Endothelial cell of umbilical vein (primary cell): Measurements from ENCODE around the gene SHCBP1.

Experiments used
- EZH2 ChIP-seq: IDR thresholded peaks from 2 replicates; pipeline ENCODE4 v1.6.1; 2012; ENCODE audit warnings: borderline replicate concordance, low read depth, mild to moderate bottlenecking, moderate library complexity, low read length, inconsistent platforms; ENCODE audit not compliant: severe bottlenecking
- JUN ChIP-seq: IDR thresholded peaks from 2 replicates; pipeline ENCODE4 v1.6.1; 2011; ENCODE audit warnings: borderline replicate concordance, low read depth; ENCODE audit not compliant: insufficient read length, insufficient read depth
- MYC ChIP-seq: IDR thresholded peaks from one replicate; pipeline ENCODE4 v1.6.1; 2011; ENCODE audit warnings: mild to moderate bottlenecking, low read depth, low read length
- POLR2A ChIP-seq: IDR thresholded peaks from 2 replicates; pipeline ENCODE4 v1.6.1; 2012; ENCODE audit warnings: low read depth, mild to moderate bottlenecking, control low read depth, low read length
- POLR2AphosphoS5 ChIP-seq: IDR thresholded peaks from 2 replicates; pipeline ENCODE4 v1.6.1; 2012; ENCODE audit warnings: low read depth, mild to moderate bottlenecking, control low read depth, low read length, moderate library complexity; ENCODE audit not compliant: insufficient read depth
- TF ChIP-seq, protein P1 (sequence below), 2 donors: IDR thresholded peaks; 1 replicate in 1 of 2; 2 replicates in 1 of 2; pipeline ENCODE4 v1.5.1; 2011; ENCODE audit warnings: low read length in 2 of 2, mild to moderate bottlenecking in 2 of 2, moderate library complexity in 2 of 2, control low read depth in 1 of 2, inconsistent platforms in 1 of 2, low read depth in 1 of 2; ENCODE audit not compliant: insufficient read depth in 1 of 2; ENCODE audit errors: extremely low read depth in 1 of 2
- TF ChIP-seq, protein P2 (sequence below): IDR thresholded peaks from 2 replicates; pipeline ENCODE4 v1.6.1; 2011; ENCODE audit not compliant: insufficient read depth, insufficient read length

DNA sequence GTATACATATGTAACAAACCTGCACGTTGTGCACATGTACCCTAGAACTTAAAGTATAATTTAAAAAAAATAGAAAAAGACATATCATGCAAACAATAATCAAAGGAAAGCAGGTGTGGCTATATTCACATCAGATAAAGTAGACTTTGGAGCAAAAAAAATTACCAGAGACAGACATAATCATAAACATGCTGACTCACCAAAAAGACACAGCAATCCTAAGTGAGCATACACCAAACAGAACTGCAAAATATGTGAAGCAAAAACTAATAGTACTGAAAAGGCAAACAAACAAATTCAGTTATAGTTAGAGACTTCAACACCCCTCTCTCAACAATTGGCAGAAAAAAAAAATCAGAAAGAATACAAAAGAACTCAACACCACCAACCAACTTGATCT is 29.9 kb downstream of the SHCBP1 start:
- TF ChIP-seq, protein P1, sequence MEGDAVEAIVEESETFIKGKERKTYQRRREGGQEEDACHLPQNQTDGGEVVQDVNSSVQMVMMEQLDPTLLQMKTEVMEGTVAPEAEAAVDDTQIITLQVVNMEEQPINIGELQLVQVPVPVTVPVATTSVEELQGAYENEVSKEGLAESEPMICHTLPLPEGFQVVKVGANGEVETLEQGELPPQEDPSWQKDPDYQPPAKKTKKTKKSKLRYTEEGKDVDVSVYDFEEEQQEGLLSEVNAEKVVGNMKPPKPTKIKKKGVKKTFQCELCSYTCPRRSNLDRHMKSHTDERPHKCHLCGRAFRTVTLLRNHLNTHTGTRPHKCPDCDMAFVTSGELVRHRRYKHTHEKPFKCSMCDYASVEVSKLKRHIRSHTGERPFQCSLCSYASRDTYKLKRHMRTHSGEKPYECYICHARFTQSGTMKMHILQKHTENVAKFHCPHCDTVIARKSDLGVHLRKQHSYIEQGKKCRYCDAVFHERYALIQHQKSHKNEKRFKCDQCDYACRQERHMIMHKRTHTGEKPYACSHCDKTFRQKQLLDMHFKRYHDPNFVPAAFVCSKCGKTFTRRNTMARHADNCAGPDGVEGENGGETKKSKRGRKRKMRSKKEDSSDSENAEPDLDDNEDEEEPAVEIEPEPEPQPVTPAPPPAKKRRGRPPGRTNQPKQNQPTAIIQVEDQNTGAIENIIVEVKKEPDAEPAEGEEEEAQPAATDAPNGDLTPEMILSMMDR (IDR thresholded peaks at IDR 0.05; ENCODE audit: extremely low read depth in 1 of 2, insufficient read depth in 1 of 2, low read depth in 1 of 2, low read length in 2 of 2): no peak
- TF ChIP-seq POLR2A: no peak
- no peak for TF ChIP-seq EZH2
- no peak for TF ChIP-seq POLR2AphosphoS5
- no peak for TF ChIP-seq JUN
- TF ChIP-seq, protein P2, sequence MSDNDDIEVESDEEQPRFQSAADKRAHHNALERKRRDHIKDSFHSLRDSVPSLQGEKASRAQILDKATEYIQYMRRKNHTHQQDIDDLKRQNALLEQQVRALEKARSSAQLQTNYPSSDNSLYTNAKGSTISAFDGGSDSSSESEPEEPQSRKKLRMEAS: no peak
- TF ChIP-seq MYC: no peak
